Activated effector memory CD4-positive, alpha-beta T cell treated with anti-CD3 and anti-CD28 coated beads, Interleukin-2, amount 50 U/mL, for 16 hours (primary cell): Measurements from ENCODE around the gene PHLDA1.
"Not testable (repeated sequence)": the region's sequence is repeated elsewhere in the genome, so short reads cannot be mapped to it uniquely, and the experiment has no call there.

ENCODE experiments used
- DNase-seq: peaks from one replicate; pipeline ENCODE4 v3.0.0-alpha.2; 2020

PHLDA1 gene

GRCh38 chr12:75984577-75985182 lies 46.9 kb downstream of the PHLDA1 start:
- no peak for DNase-seq

- not testable (repeated sequence) for DNase-seq
Measured at GRCh38 chr12:75983851-75984250, 47.7 kb downstream of the PHLDA1 start.

- DNase-seq = no peak
Measured at GRCh38 chr12:75982979-75983660, 48.5 kb downstream of the PHLDA1 start.

- no peak for DNase-seq
Measured at GRCh38 chr12:75982169-75982564, 49.4 kb downstream of the PHLDA1 start.

GRCh38 chr12:75981247-75982168 lies 50.1 kb downstream of the PHLDA1 start:
- DNase-seq = no peak

GRCh38 chr12:75979181-75979580 lies 52.4 kb downstream of the PHLDA1 start:
- DNase-seq = no peak

- DNase-seq = peak; percentile 68
Measured at GRCh38 chr12:75978677-75979076, 52.9 kb downstream of the PHLDA1 start.

- DNase-seq = peak; percentile 90
Measured at GRCh38 chr12:75977952-75978671, 53.5 kb downstream of the PHLDA1 start.

GRCh38 chr12:75977590-75977951 lies 54.0 kb downstream of the PHLDA1 start:
- no peak for DNase-seq

GRCh38 chr12:75976913-75977312 lies 54.7 kb downstream of the PHLDA1 start:
- DNase-seq = no peak

GRCh38 chr12:75976113-75976512 lies 55.5 kb downstream of the PHLDA1 start:
- no peak for DNase-seq

- no peak for DNase-seq
Measured at GRCh38 chr12:75975702-75976101, 55.9 kb downstream of the PHLDA1 start.
